H1 (cell line): ENCODE results near the gene ADIPOR2. TPM values are rescaled to one million over a fixed set of nuclear protein-coding genes. Genes with fewer than 3 reads are reported as not detected.

ENCODE experiments used
- ATF2 ChIP-seq: IDR thresholded peaks from 2 replicates; pipeline ENCODE4 v1.6.1; 2012; ENCODE audit warnings: low read length, inconsistent platforms
- HDAC6 ChIP-seq: IDR thresholded peaks from one replicate; pipeline ENCODE4 v1.7.1; 2012; ENCODE audit warnings: low read depth, mild to moderate bottlenecking, inconsistent platforms, low read length, moderate library complexity
- POLR2A ChIP-seq, 2 experiments: IDR thresholded peaks; 1 replicate in 1 of 2; 2 replicates in 1 of 2; pipeline ENCODE4 v1.6.1; 2011; ENCODE audit warnings: low read depth in 2 of 2, low read length in 2 of 2, mild to moderate bottlenecking in 2 of 2; ENCODE audit errors: control extremely low read depth in 1 of 2
- POU5F1 ChIP-seq: IDR thresholded peaks from 2 replicates; pipeline ENCODE4 v1.6.1; 2011; ENCODE audit warnings: low read depth, mild to moderate bottlenecking, low read length, moderate library complexity
- SAP30 ChIP-seq: fragments of 300-600 bp; sonication (generic); IDR thresholded peaks from 2 replicates; pipeline ENCODE4 v1.7.1; 2012; ENCODE audit warnings: low read length, moderate library complexity, mild to moderate bottlenecking, inconsistent platforms; ENCODE audit not compliant: insufficient read depth, insufficient replicate concordance
- SIX5 ChIP-seq: IDR thresholded peaks from 2 replicates; pipeline ENCODE4 v1.6.1; 2011; ENCODE audit warnings: mild to moderate bottlenecking, low read depth, low read length
- TAF1 ChIP-seq: IDR thresholded peaks from 2 replicates; pipeline ENCODE4 v1.6.1; 2011; ENCODE audit warnings: mild to moderate bottlenecking, low read depth, low read length
- polyA plus RNA-seq, 7 experiments: library from polyadenylated mRNA; depleted of rRNA in 3 of 7; stranded (reverse) in 5 of 7; unstranded in 2 of 7; fragments of >200 nt in 5 of 7; fragments of 200-250 nt in 2 of 7; gene quantifications; 1 replicate in 5 of 7; 2 replicates in 1 of 7; 4 replicates in 1 of 7; pipeline versions ENCODE4 v1.2.1 to v1.2.3, GENCODE V29; 2011 to 2013; ENCODE audit warnings: missing spikeins in 2 of 7, mixed read lengths in 2 of 7
- total RNA-seq: library from RNA; stranded (reverse); fragmentation: NEBNext Ultra II Directional; extraction: Animal tissue kit (Norgen Biotek cat#: 25700); gene quantifications from 2 replicates; pipeline ENCODE4 v1.2.1, GENCODE V29; 2021
- TF ChIP-seq, protein P1 (sequence below): fragments of 300-600 bp; sonication (generic); IDR thresholded peaks from 2 replicates; pipeline ENCODE4 v1.7.1; 2012; ENCODE audit warnings: low read length, moderate library complexity, mild to moderate bottlenecking, inconsistent platforms; ENCODE audit not compliant: insufficient replicate concordance

Gene ADIPOR2
- total and polyA plus RNA-seq, 2 of the 8 experiments (the other 6 are each of a cell fraction or from before 2014, with no cell fraction given), result 17.5 to 50.8 TPM

DNA sequence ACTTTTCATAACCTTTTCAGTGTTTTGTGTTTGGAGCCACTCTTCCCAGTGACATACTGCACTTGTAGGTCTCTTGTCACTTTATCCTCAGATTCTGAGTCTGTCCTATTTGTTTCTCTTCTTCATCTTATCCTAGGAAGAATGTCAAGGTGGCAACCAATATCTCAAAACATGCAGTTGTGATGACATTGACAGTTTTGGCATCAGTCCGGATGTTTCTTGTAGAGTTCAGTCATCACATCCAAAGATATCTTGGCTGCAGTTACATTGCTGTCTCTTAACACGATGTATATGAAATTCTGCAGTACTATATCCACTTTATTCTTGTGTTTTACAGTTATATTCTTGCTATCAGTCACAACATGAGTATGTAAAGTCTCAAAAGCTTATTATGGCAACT, 6.4 kb downstream of the ADIPOR2 start (continued):
- TF ChIP-seq, protein P1, sequence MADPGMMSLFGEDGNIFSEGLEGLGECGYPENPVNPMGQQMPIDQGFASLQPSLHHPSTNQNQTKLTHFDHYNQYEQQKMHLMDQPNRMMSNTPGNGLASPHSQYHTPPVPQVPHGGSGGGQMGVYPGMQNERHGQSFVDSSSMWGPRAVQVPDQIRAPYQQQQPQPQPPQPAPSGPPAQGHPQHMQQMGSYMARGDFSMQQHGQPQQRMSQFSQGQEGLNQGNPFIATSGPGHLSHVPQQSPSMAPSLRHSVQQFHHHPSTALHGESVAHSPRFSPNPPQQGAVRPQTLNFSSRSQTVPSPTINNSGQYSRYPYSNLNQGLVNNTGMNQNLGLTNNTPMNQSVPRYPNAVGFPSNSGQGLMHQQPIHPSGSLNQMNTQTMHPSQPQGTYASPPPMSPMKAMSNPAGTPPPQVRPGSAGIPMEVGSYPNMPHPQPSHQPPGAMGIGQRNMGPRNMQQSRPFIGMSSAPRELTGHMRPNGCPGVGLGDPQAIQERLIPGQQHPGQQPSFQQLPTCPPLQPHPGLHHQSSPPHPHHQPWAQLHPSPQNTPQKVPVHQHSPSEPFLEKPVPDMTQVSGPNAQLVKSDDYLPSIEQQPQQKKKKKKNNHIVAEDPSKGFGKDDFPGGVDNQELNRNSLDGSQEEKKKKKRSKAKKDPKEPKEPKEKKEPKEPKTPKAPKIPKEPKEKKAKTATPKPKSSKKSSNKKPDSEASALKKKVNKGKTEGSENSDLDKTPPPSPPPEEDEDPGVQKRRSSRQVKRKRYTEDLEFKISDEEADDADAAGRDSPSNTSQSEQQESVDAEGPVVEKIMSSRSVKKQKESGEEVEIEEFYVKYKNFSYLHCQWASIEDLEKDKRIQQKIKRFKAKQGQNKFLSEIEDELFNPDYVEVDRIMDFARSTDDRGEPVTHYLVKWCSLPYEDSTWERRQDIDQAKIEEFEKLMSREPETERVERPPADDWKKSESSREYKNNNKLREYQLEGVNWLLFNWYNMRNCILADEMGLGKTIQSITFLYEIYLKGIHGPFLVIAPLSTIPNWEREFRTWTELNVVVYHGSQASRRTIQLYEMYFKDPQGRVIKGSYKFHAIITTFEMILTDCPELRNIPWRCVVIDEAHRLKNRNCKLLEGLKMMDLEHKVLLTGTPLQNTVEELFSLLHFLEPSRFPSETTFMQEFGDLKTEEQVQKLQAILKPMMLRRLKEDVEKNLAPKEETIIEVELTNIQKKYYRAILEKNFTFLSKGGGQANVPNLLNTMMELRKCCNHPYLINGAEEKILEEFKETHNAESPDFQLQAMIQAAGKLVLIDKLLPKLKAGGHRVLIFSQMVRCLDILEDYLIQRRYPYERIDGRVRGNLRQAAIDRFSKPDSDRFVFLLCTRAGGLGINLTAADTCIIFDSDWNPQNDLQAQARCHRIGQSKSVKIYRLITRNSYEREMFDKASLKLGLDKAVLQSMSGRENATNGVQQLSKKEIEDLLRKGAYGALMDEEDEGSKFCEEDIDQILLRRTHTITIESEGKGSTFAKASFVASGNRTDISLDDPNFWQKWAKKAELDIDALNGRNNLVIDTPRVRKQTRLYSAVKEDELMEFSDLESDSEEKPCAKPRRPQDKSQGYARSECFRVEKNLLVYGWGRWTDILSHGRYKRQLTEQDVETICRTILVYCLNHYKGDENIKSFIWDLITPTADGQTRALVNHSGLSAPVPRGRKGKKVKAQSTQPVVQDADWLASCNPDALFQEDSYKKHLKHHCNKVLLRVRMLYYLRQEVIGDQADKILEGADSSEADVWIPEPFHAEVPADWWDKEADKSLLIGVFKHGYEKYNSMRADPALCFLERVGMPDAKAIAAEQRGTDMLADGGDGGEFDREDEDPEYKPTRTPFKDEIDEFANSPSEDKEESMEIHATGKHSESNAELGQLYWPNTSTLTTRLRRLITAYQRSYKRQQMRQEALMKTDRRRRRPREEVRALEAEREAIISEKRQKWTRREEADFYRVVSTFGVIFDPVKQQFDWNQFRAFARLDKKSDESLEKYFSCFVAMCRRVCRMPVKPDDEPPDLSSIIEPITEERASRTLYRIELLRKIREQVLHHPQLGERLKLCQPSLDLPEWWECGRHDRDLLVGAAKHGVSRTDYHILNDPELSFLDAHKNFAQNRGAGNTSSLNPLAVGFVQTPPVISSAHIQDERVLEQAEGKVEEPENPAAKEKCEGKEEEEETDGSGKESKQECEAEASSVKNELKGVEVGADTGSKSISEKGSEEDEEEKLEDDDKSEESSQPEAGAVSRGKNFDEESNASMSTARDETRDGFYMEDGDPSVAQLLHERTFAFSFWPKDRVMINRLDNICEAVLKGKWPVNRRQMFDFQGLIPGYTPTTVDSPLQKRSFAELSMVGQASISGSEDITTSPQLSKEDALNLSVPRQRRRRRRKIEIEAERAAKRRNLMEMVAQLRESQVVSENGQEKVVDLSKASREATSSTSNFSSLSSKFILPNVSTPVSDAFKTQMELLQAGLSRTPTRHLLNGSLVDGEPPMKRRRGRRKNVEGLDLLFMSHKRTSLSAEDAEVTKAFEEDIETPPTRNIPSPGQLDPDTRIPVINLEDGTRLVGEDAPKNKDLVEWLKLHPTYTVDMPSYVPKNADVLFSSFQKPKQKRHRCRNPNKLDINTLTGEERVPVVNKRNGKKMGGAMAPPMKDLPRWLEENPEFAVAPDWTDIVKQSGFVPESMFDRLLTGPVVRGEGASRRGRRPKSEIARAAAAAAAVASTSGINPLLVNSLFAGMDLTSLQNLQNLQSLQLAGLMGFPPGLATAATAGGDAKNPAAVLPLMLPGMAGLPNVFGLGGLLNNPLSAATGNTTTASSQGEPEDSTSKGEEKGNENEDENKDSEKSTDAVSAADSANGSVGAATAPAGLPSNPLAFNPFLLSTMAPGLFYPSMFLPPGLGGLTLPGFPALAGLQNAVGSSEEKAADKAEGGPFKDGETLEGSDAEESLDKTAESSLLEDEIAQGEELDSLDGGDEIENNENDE, result no peak
- no peak for TF ChIP-seq POU5F1
- TF ChIP-seq POLR2A (IDR thresholded peaks at IDR 0.05; ENCODE audit: control extremely low read depth in 1 of 2, low read depth in 2 of 2, low read length in 2 of 2), result no peak
- no peak for TF ChIP-seq SAP30
- TF ChIP-seq SIX5, result no peak
- no peak for TF ChIP-seq ATF2
- TF ChIP-seq HDAC6, result no peak
- no peak for TF ChIP-seq TAF1
